ENCODE results near the gene CTIF.

Gene CTIF

GRCh38 chr18:48742706-48743475 is 204.1 kb downstream of the CTIF start:
- no peak for DNase-seq (ENCODE audit: low read depth in 2 of 3, low spot score in 2 of 3)

- no peak for DNase-seq (ENCODE audit: low read depth in 2 of 3, low spot score in 2 of 3)
Observed at GRCh38 chr18:48743886-48744285, 205.1 kb downstream of the CTIF start.

GRCh38 chr18:48745293-48745692 is 206.5 kb downstream of the CTIF start:
- no peak for DNase-seq (ENCODE audit: low read depth in 2 of 3, low spot score in 2 of 3)

- DNase-seq (ENCODE audit: low read depth in 2 of 3, low spot score in 2 of 3): no peak
Observed at GRCh38 chr18:48749768-48750167, 210.9 kb downstream of the CTIF start.

GRCh38 chr18:48750485-48751175 is 211.8 kb downstream of the CTIF start:
- DNase-seq (ENCODE audit: low read depth in 2 of 3, low spot score in 2 of 3): no peak

DNA sequence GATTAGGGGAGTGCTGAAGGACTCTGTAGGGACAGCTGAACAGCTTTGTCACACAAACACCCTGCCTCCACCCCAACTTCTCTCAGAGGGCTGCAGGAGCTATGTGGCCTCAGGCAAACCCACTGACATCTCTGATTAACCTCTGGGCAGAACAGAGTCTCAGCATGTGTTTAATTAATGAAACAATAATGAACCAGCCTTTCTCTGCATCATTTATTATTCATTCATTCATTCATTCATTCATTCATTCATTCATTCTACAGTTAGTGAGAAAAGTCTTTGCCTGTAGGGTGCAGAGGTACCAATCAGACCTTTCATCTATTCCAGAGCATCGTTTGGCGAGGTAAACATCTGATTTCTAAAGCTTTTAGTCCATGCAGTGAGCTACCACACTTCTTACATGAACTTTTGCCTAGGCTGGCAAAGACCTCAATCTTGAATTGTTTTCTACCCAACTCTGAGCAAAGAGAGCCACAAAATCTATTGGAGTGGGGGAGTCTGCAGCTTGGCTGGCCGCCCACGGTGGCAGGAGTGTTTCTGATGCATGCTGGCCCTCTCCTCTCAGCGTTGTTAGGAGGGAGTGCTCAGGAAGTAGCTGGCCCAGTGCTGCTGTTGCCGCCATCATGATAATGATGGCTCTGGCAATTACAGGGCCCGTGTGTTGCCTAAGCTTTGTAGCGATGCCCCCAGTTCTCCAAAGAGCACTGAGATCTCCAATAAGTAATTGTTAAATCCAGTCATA is 213.1 kb downstream of the CTIF start:
- no peak for DNase-seq (ENCODE audit: low read depth in 2 of 3, low spot score in 2 of 3)

- DNase-seq (ENCODE audit: low read depth in 2 of 3, low spot score in 2 of 3): no peak
Observed at GRCh38 chr18:48752478-48752877, 213.6 kb downstream of the CTIF start.

- no peak for DNase-seq (ENCODE audit: low read depth in 2 of 3, low spot score in 2 of 3)
Observed at GRCh38 chr18:48752928-48753327, 214.1 kb downstream of the CTIF start.

- no peak for DNase-seq (ENCODE audit: low read depth in 2 of 3, low spot score in 2 of 3)
Observed at GRCh38 chr18:48753691-48754090, 214.9 kb downstream of the CTIF start.

DNA sequence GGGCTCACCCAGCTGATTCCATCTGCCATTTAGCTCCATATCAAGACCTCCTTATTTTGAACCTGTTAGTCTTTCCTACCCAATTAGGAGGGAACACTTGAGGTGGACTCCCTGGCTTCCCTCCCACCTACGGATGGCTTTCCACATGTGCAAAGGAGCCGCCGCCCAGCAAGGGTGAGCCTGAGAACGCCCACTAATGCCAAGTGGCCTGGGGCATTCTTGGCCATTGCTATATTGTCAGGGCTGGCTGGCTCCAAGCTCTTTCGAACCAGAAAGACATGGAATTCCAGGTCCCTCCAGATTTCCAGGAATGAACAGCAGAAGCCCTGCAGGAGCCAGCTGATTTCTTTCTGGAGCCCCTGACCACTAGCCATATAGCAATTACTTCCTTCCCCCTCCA is 215.7 kb downstream of the CTIF start:
- DNase-seq (ENCODE audit: low read depth in 2 of 3, low spot score in 2 of 3): no peak

DNA sequence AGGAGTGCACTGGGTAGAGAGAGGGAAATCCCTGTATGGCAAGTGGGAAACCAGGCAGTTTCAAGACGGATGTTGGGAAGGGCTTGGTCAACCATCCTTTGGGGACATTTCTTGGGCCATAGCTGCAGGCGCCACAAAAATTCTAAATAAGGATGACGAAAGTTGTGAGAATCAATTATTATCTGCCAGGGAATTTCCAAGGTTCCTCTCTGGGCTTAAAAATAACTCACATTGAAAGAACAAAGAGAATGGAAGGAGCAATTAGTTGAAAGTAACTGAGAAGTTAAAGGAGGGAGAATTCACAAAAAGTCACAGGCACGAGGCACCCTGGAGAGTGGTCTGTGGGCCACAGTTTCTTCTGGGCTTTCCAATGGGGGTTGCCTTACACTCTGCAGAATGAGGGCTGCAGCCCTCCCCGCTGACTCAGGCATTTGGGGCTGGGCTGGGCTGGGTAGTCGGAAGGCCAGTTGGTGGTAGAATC is 216.2 kb downstream of the CTIF start:
- DNase-seq (ENCODE audit: low read depth in 2 of 3, low spot score in 2 of 3): no peak

DNA sequence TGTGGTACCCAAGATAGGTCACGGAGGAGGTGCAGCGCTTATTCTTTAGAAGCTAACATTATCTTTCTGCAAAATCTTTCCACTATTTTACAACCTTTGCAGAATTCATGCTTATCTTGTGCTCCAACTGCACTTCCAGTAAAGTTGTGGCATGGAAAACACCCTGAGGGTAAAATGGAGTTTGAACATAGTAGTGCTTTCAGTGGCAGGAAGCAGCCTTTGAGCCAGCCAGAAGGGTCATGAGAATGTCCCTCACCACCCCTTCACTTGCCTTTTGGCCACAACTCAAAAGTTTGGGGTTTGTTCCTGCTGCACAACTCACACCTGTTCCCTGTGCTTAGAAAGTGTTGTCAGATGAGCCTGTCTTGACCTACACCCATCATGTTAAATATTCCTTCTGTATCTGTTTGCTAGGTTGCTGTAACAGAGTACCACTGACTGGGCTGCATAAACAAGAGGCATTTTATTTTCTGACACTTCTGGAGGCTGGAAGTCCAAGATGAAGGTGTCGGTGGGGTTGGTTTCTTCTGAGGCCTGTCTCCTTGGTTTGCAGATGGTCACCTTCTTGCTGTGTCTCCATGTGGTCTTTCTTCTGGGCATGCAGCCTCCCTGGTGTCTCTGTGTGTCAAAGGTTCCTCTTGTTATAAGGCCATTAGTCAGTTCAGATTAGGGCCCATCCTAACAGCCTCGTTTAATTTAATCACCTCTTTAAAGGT is 217.8 kb downstream of the CTIF start:
- DNase-seq (ENCODE audit: low read depth in 2 of 3, low spot score in 2 of 3): no peak

DNA sequence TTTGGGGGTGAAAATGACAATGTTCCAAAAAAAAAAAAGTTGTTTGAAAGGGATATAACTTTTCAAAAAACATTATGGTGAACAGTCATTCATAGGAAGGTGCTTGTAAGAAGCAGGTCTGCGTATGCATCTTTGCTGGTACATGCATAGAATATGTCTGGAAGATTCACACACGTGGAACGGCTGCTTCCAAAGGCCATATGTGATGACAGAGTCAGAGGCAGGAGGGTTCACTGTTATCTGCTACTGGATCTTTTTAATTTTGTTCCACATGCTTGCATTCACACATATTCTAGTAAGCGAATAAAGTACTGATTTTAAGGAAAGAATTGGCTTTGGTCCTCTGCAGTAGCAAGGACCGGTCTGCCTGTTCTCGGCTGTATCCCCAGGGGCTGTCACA is 218.5 kb downstream of the CTIF start:
- no peak for DNase-seq (ENCODE audit: low read depth in 2 of 3, low spot score in 2 of 3)

DNA sequence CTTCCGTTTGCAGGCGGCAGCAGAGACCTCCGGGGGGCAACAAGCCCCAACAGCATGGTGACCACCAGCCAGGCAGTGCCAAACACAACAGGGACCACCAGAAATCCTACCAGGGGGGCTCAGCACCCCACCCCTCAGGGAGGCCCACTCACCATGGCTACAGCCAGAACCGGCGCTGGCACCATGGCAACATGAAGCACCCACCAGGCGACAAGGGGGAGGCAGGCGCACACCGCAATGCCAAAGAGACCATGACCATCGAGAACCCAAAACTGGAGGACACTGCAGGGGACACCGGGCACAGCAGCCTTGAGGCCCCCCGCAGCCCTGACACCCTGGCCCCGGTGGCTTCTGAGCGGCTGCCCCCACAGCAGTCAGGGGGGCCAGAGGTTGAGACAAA is 219.1 kb downstream of the CTIF start:
- no peak for DNase-seq (ENCODE audit: low read depth in 2 of 3, low spot score in 2 of 3)

DNA sequence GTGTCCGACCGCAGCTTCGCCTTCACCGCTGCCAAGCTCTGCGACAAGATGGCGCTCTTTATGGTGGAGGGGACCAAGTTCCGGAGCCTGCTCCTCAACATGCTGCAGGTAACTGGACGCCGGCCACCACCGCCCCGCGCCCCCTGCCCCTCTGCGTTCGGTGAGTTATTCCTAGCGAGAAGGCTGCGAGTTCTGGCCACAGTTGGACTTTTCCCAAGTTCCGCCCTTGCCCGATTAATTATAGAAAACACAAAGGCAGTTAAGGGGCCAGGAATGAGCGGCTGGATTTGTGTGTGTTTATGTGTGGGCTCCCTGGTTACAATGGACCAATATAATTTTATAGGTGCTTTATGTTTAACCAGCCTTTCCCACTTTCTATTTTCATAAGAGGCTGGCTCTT is 222.8 kb downstream of the CTIF start:
- no peak for DNase-seq (ENCODE audit: low read depth in 2 of 3, low spot score in 2 of 3)

- no peak for DNase-seq (ENCODE audit: low read depth in 2 of 3, low spot score in 2 of 3)
Observed at GRCh38 chr18:48762022-48762421, 223.2 kb downstream of the CTIF start.

- DNase-seq (ENCODE audit: low read depth in 2 of 3, low spot score in 2 of 3): no peak
Observed at GRCh38 chr18:48762836-48763718, 224.2 kb downstream of the CTIF start.

DNA sequence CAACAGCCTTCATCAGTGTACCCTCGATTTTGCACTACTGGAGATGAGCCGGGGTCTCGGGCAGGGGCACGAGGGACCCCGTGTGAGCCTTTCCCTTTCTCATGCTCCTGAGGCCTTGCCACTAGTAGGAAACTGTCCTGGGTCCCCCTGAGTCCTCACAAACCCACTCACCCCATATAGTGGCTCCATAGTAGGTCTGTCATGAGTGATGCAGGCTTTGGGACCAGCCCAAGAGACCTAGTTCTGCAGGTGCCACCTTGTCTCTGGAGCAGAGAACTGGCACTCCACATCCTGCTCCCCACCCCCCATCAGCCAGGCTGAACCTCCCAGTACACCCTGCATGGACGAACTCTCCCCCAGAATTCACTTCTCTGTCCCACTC is 224.9 kb downstream of the CTIF start:
- DNase-seq (ENCODE audit: low read depth in 2 of 3, low spot score in 2 of 3): no peak

GRCh38 chr18:48765053-48765452 is 226.2 kb downstream of the CTIF start:
- no peak for DNase-seq (ENCODE audit: low read depth in 2 of 3, low spot score in 2 of 3)

DNA sequence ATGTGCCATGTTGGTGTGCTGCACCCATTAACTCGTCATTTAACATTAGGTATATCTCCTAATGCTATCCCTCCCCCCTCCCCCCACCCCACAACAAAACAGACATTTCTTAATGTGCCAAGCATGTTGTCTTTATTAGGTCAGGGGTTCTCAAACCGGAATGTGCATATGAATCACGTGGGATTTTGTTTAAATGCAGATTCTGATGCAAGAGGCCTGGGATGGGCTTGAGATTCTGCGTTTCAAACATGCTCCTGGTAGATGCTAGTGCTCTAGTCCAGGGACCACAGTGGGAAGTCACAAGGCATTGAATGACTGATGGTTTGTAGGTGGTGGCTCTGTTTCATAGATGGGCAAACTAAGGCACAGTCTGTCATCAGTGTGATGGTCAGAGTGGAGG is 227.2 kb downstream of the CTIF start:
- no peak for DNase-seq (ENCODE audit: low read depth in 2 of 3, low spot score in 2 of 3)
